Anterior cingulate cortex (tissue), 58 donors: ENCODE results near the gene ABHD12B.
A peak's percentile ranks its signal among the peaks of the same experiment; 100 is the strongest.

Experiments used
- DNase-seq, 58 donors: peaks; one replicate each; lab custom pipeline; 2025; lab: John Stamatoyannopoulos, UW

ABHD12B gene

GRCh38 chr14:50871914-50872732, at the start of gene ABHD12B:
Gene ABHD12B, plus strand, starts transcription at chr14:50872053. Its CDS starts 122 bp downstream, at chr14:50872175.
- peak in 2 of 58 donors; percentile 21 to 34 for DNase-seq

GRCh38 chr14:50822501-50823042, 49.3 kb upstream of the ABHD12B start:
- DNase-seq = no peak

GRCh38 chr14:50823051-50823761, 48.6 kb upstream of the ABHD12B start:
- DNase-seq = no peak

GRCh38 chr14:50823762-50824636, 47.9 kb upstream of the ABHD12B start:
- no peak for DNase-seq

GRCh38 chr14:50825307-50825706, 46.5 kb upstream of the ABHD12B start:
- DNase-seq = no peak

- DNase-seq = no peak
These were observed 45.2 kb upstream of the ABHD12B start for GRCh38 chr14:50826681-50827080.

- peak in 1 of 58 donors; percentile 10 for DNase-seq
These were observed 42.9 kb upstream of the ABHD12B start for GRCh38 chr14:50828721-50829488.

GRCh38 chr14:50829489-50830043, 42.3 kb upstream of the ABHD12B start:
- DNase-seq = peak in 2 of 58 donors; percentile 57 to 75

- DNase-seq = peak in 51 of 58 donors; percentile 29 to 80 (median 59)
These were observed 41.6 kb upstream of the ABHD12B start for GRCh38 chr14:50830044-50830931.

GRCh38 chr14:50830932-50831725, 40.7 kb upstream of the ABHD12B start, which contains the start of gene NIN:
Gene NIN, minus strand, starts transcription at chr14:50831162. Its CDS starts 9,106 bp downstream, at chr14:50822056.
- DNase-seq = peak in 52 of 58 donors; percentile 25 to 85 (median 62)

- DNase-seq = peak in 2 of 58 donors; percentile 45 to 53
These were observed 40.1 kb upstream of the ABHD12B start for GRCh38 chr14:50831726-50832168.

- DNase-seq = peak in 12 of 58 donors; percentile 6 to 36 (median 17)
These were observed 38.8 kb upstream of the ABHD12B start for GRCh38 chr14:50832935-50833630.

- no peak for DNase-seq
These were observed 37.0 kb upstream of the ABHD12B start for GRCh38 chr14:50834802-50835276.

- DNase-seq = no peak
These were observed 36.6 kb upstream of the ABHD12B start for GRCh38 chr14:50835280-50835679.

- DNase-seq = no peak
These were observed 35.3 kb upstream of the ABHD12B start for GRCh38 chr14:50836515-50836914.

GRCh38 chr14:50837271-50837670, 34.6 kb upstream of the ABHD12B start:
- no peak for DNase-seq
